Left lung (tissue), 10 donors: ENCODE results near the gene ATG9B. TPM values are rescaled to one million over a fixed set of nuclear protein-coding genes. Genes with fewer than 3 reads are reported as not detected.

ENCODE experiments used
- ATAC-seq: fragments of 200-7000 bp; cut with Tn5 transposase; one replicate; pipeline ENCODE4 v1.9.1; 2020; ENCODE audit warnings: moderate library complexity
- DNase-seq, 4 donors: peaks; one replicate each; pipeline ENCODE4 v3.0.0-alpha.2; 2013 to 2020
- H3K27ac ChIP-seq, 2 donors: fragments of 200-600 bp; sonication (generic) in 1 of 2; one replicate each; pipeline versions ENCODE4 v1.5.0 to v1.8.0; 2020 to 2021
- H3K27me3 ChIP-seq, 2 donors: fragments of 200-600 bp; sonication (generic) in 1 of 2; one replicate each; pipeline versions ENCODE4 v1.5.0 to v1.8.0; 2020 to 2021
- H3K36me3 ChIP-seq, 2 donors: fragments of 200-600 bp; sonication (generic) in 1 of 2; one replicate each; pipeline versions ENCODE4 v1.5.0 to v1.8.0; 2020 to 2021
- H3K4me1 ChIP-seq, 2 donors: fragments of 200-600 bp; one replicate each; pipeline ENCODE4 v1.8.0; 2021
- H3K4me3 ChIP-seq, 2 donors: fragments of 200-600 bp; sonication (generic) in 1 of 2; one replicate each; pipeline versions ENCODE4 v1.5.0 to v1.8.0; 2020 to 2021; ENCODE audit warnings: mild to moderate bottlenecking in 1 of 2
- H3K9me3 ChIP-seq, 2 donors: fragments of 200-600 bp; sonication (generic) in 1 of 2; one replicate each; pipeline versions ENCODE4 v1.5.0 to v1.8.0; 2020 to 2021
- CTCF ChIP-seq, 2 donors: fragments of 200-600 bp; sonication (generic) in 1 of 2; IDR thresholded peaks; one replicate each; pipeline versions ENCODE4 v1.5.0 to v1.8.0; 2021; ENCODE audit warnings: antibody characterized with exemption in 2 of 2
- intact Hi-C, 2 donors: fragments of 100-400 bp; cut with DNase I; formaldehyde crosslinking; loops; one replicate each; pipeline versions ENCODE4 v1.11.2 to v1.14.2; 2022
- polyA plus RNA-seq, 6 donors: library from polyadenylated mRNA; unstranded; fragments of 120-200 nt; gene quantifications; one replicate each; pipeline ENCODE4 v1.2.1, GENCODE V29; 2013; ENCODE audit not compliant: insufficient read length in 6 of 6
- total RNA-seq, 2 donors: library from RNA; stranded (reverse); fragmentation: NEBNext Ultra II Directional; extraction: Animal tissue kit (Norgen Biotek cat#: 25700); gene quantifications; one replicate each; pipeline ENCODE4 v1.2.1, GENCODE V29; 2021
- donor health status: DM: no; HTN: yes; CAD: no.
- donor health status: DM: no; HTN: no; CAD: no.

The ATG9B gene
- total and polyA plus RNA-seq, 8 donors = 0.68 to 7.1 (median 3.6) TPM

DNA sequence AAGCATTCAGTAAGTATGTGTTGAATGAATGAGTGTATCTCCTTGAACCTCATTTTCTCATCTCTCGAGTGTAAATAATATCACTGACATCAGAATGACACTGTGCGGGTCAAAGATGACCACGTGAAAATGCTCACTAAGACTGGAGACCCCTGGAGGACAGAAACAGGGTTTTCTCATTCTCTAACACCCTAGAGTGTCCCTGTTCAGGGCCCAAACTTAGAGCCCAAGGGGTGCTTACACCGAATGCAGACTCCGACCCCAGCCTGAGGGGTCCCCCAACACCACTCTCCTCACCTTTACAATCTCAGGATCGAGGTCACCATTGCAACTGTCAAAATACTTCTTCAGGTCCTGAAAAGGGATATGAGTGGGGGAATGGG is 32.0 kb upstream of the ATG9B start:
- Histone ChIP-seq H3K4me1 (peaks cover 23 to 52% of the 10 kb centered on the region in 2 donors), H3K27ac (no peak overlapping the region), H3K36me3 (peaks cover 0 to 4% of the 10 kb centered on the region in 2 donors), H3K9me3 (no peaks in the 10 kb centered on the region), H3K4me3 (no peak overlapping the region), H3K27me3 (peaks cover 0 to 5% of the 10 kb centered on the region in 2 donors)
- DNase-seq = no peak
- no peak for ATAC-seq
- intact Hi-C loops = no loop called here
- TF ChIP-seq CTCF (IDR thresholded peaks at IDR 0.05) = no peak

DNA sequence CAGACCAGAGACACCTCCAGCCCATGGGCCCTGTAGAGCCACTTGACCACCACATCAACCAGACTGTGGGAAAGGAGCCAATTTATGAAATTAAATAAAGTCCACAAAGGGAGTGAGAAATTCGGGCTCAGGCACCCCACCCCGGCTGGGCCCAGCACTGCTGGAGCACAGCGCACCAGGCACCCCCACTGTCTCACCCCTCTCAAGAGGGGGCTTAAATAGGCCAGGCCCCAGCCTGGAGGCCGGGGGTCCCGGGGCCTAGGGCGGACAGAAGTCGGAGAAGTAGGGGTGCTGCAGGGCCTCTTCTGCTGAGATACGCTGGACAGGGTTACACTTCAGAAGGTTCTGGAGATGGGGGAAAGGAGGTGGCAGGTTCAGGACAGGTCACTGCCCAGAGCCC is 29.5 kb upstream of the ATG9B start:
- no peak for TF ChIP-seq CTCF (IDR thresholded peaks at IDR 0.05)
- H3K4me1 ChIP-seq = peaks cover 11 to 35% of the 10 kb centered on the region in 2 donors
- peaks cover 0 to 23% of the 10 kb centered on the region in 2 donors for H3K27me3 ChIP-seq
- H3K36me3 ChIP-seq = peaks cover 0 to 4% of the 10 kb centered on the region in 2 donors
- intact Hi-C loops = no loop called here
- ATAC-seq (no peak), DNase-seq (no peak)
- no peak overlapping the region for H3K4me3 ChIP-seq
- H3K27ac ChIP-seq = no peak overlapping the region
- H3K9me3 ChIP-seq = no peaks in the 10 kb centered on the region

- Histone ChIP-seq H3K9me3 (no peaks in the 10 kb centered on the region), H3K36me3 (peaks cover 0 to 4% of the 10 kb centered on the region in 2 donors), H3K4me3 (no peak overlapping the region), H3K4me1 (peaks cover 5 to 29% of the 10 kb centered on the region in 2 donors), H3K27me3 (peaks cover 0 to 23% of the 10 kb centered on the region in 2 donors), H3K27ac (no peak overlapping the region)
- no peak for DNase-seq
- no peak for TF ChIP-seq CTCF (IDR thresholded peaks at IDR 0.05)
- intact Hi-C loops = no loop called here
- ATAC-seq = no peak
Observed at GRCh38 chr7:151053096-151053495, 28.8 kb upstream of the ATG9B start.

DNA sequence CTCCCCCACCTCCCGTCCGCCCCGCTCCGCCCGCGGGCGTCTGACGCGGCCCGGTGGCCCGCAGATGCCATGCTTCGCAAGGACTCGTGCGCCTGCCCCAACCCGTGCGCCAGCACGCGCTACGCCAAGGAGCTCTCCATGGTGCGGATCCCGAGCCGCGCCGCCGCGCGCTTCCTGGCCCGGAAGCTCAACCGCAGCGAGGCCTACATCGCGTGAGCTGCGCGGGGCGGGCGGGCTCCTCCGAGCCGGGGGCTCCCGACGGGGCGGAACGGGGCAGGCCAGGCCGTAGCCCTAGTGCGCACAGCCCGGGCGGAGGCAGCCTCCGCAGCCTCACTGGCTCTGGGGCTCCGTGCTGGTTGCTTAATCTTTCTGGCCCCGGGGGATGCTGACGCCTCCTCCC is 26.8 kb upstream of the ATG9B start:
- no peaks in the 10 kb centered on the region for H3K9me3 ChIP-seq
- H3K4me3 ChIP-seq = no peak overlapping the region
- TF ChIP-seq CTCF (IDR thresholded peaks at IDR 0.05) = no peak
- H3K27ac ChIP-seq = no peak overlapping the region
- H3K27me3 ChIP-seq = peaks cover 0 to 23% of the 10 kb centered on the region in 2 donors
- intact Hi-C loops = no loop called here
- peaks cover 3 to 21% of the 10 kb centered on the region in 2 donors for H3K4me1 ChIP-seq
- ATAC-seq (peak; percentile 77), DNase-seq (peak in 3 of 4 donors; percentile 58 to 88 (median 83))
- H3K36me3 ChIP-seq = peaks cover 0 to 6% of the 10 kb centered on the region in 2 donors

DNA sequence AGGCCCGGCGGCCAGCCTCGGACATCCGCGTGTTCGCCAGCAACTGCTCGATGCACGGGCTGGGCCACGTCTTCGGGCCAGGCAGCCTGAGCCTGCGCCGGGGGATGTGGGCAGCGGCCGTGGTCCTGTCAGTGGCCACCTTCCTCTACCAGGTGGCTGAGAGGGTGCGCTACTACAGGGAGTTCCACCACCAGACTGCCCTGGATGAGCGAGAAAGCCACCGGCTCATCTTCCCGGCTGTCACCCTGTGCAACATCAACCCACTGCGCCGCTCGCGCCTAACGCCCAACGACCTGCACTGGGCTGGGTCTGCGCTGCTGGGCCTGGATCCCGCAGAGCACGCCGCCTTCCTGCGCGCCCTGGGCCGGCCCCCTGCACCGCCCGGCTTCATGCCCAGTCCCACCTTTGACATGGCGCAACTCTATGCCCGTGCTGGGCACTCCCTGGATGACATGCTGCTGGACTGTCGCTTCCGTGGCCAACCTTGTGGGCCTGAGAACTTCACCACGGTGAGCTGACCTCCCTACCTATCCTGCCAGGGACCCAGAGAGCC is 24.7 kb upstream of the ATG9B start:
- Histone ChIP-seq H3K4me1 (peaks cover 3 to 21% of the 10 kb centered on the region in 2 donors), H3K27ac (no peak overlapping the region), H3K27me3 (peaks cover 0 to 23% of the 10 kb centered on the region in 2 donors), H3K36me3 (peaks cover 0 to 27% of the 10 kb centered on the region in 2 donors), H3K9me3 (no peaks in the 10 kb centered on the region), H3K4me3 (no peak overlapping the region)
- ATAC-seq (no peak), DNase-seq (no peak)
- intact Hi-C loops = no loop called here
- TF ChIP-seq CTCF (IDR thresholded peaks at IDR 0.05) = no peak
